Type B pancreatic cell (in vitro differentiated cells): ENCODE measurements around the gene EFCAB6. TPM values are rescaled to one million over a fixed set of nuclear protein-coding genes. Genes with fewer than 3 reads are reported as not detected.
A peak's percentile ranks its signal among the peaks of the same experiment; 100 is the strongest.

Experiments used
- DNase-seq: peaks from one replicate; pipeline ENCODE4 v3.0.0; 2021; ENCODE audit warnings: mixed read lengths; ENCODE audit not compliant: unreplicated experiment; ENCODE audit errors: extremely low spot score
- H3K27ac Mint-ChIP-seq: 2 replicates; pipeline ENCODE4 v1.8.0; 2021; ENCODE audit warnings: mild to moderate bottlenecking, mixed read lengths
- H3K27me3 Mint-ChIP-seq: 2 replicates; pipeline ENCODE4 v1.8.0; 2021; ENCODE audit warnings: mixed read lengths
- H3K36me3 Mint-ChIP-seq: 2 replicates; pipeline ENCODE4 v1.8.0; 2021; ENCODE audit warnings: mixed read lengths
- H3K4me1 Mint-ChIP-seq: one replicate; pipeline ENCODE4 v1.8.0; 2021; ENCODE audit warnings: mixed read lengths; ENCODE audit not compliant: unreplicated experiment
- H3K4me3 Mint-ChIP-seq: 2 replicates; pipeline ENCODE4 v1.8.0; 2021; ENCODE audit warnings: mild to moderate bottlenecking, mixed read lengths
- H3K9me3 Mint-ChIP-seq: 2 replicates; pipeline ENCODE4 v1.8.0; 2021; ENCODE audit warnings: mixed read lengths
- total RNA-seq: library from RNA; stranded (reverse); gene quantifications from 2 replicates; pipeline ENCODE4 v1.2.1, GENCODE V29; 2021; ENCODE audit warnings: low replicate concordance
- TF ChIP-seq, protein P1 (sequence below): fragments of 200-600 bp; sonication (generic); conservative IDR thresholded peaks from 2 replicates; pipeline ENCODE4 v1.5.0; 2021; ENCODE audit warnings: antibody characterized with exemption, mild to moderate bottlenecking

The EFCAB6 gene
- total RNA-seq, 1 donor from 2014 or later: 5.3 TPM

DNA sequence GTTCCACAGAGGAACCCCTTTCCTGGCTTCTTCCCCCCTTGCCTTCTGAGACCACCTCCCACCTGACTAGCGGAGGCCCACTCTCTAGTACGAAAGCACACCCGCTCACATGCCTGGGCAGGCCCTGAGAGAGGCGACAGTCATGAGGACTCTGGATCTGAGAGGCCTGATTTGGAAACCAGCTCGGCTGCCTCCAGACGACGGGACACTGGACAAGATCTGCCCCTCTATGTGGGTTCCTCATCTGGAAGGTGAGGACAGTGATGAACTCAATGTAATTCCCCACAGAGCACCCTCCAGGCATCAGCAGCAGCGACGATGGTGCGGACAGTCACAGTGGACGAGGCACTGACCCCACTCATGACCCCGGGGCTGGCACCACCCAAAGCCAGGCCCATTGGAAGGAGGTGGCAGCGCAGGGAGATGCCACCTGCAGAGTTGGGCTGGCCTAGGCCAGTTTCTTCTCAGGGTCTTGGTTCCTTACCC lies 42.7 kb upstream of the EFCAB6 start:
- Mint-ChIP-seq H3K4me1 (peaks cover 3% of the 10 kb centered on the region), H3K36me3 (no peaks in the 10 kb centered on the region)
- TF ChIP-seq, protein P1, sequence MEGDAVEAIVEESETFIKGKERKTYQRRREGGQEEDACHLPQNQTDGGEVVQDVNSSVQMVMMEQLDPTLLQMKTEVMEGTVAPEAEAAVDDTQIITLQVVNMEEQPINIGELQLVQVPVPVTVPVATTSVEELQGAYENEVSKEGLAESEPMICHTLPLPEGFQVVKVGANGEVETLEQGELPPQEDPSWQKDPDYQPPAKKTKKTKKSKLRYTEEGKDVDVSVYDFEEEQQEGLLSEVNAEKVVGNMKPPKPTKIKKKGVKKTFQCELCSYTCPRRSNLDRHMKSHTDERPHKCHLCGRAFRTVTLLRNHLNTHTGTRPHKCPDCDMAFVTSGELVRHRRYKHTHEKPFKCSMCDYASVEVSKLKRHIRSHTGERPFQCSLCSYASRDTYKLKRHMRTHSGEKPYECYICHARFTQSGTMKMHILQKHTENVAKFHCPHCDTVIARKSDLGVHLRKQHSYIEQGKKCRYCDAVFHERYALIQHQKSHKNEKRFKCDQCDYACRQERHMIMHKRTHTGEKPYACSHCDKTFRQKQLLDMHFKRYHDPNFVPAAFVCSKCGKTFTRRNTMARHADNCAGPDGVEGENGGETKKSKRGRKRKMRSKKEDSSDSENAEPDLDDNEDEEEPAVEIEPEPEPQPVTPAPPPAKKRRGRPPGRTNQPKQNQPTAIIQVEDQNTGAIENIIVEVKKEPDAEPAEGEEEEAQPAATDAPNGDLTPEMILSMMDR: no peak

DNA sequence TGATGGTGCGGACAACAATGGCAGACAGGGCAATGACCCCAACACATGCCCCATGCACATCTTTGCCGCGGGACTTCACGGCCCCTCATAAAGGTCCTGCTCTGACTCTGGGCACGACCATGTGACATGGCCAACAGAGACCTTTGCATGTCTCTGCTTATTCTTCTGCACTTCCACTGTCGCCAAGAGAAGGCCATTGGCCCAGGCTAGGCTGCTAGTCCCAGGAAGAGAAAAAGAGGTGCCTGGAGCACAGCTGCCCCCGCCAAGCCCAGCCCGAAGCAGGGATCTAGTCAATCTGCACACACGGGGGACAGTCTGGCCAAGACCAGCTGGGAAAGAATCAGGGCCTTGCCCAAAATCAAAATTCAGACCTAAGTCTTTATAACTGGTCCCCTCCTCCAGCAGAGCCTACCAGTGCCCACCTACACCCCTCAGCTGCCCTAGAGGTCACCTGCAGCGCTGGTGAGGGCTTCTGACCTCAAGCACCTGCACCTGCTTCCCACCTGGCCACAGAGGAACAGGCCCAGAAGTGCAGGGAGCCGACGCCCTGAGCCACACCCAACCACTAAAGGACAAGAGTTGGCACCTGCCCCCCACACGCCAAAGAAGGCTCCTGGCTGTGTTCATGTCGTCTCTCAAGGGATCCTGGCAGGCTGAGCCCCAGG lies 42.1 kb upstream of the EFCAB6 start:
- peaks cover 17% of the 10 kb centered on the region for H3K27me3 Mint-ChIP-seq

More for the DNA sequence above, 42.7 kb upstream of the EFCAB6 start:
- H3K27ac Mint-ChIP-seq: no peak overlapping the region
- DNase-seq: no peak
- H3K27me3 Mint-ChIP-seq: peaks cover 17% of the 10 kb centered on the region
- peaks cover 5% of the 10 kb centered on the region for H3K9me3 Mint-ChIP-seq
- H3K4me3 Mint-ChIP-seq: no peak overlapping the region

GRCh38 chr22:43853328-43853931 lies 41.3 kb upstream of the EFCAB6 start:
- TF ChIP-seq, protein P1: no peak
- Mint-ChIP-seq H3K4me1 (peaks cover 3% of the 10 kb centered on the region), H3K36me3 (no peaks in the 10 kb centered on the region), H3K9me3 (peaks cover 5% of the 10 kb centered on the region), H3K27ac (peak overlapping the region; percentile 17), H3K27me3 (peaks cover 17% of the 10 kb centered on the region), H3K4me3 (no peak overlapping the region)
- DNase-seq: no peak

More for the DNA sequence above, 42.1 kb upstream of the EFCAB6 start:
- Mint-ChIP-seq H3K27ac (no peak overlapping the region), H3K4me3 (no peak overlapping the region), H3K36me3 (no peaks in the 10 kb centered on the region), H3K4me1 (peaks cover 3% of the 10 kb centered on the region), H3K9me3 (peaks cover 5% of the 10 kb centered on the region)
- TF ChIP-seq, protein P1: no peak
- DNase-seq: no peak

GRCh38 chr22:43852573-43853327 lies 40.6 kb upstream of the EFCAB6 start:
- Mint-ChIP-seq H3K36me3 (no peaks in the 10 kb centered on the region), H3K9me3 (peaks cover 5% of the 10 kb centered on the region), H3K4me3 (no peak overlapping the region), H3K27ac (peak overlapping the region; percentile 17), H3K27me3 (peaks cover 17% of the 10 kb centered on the region), H3K4me1 (peaks cover 3% of the 10 kb centered on the region)
- no peak for DNase-seq
- TF ChIP-seq, protein P1: no peak

- TF ChIP-seq, protein P1: no peak
- Mint-ChIP-seq H3K4me1 (peaks cover 4% of the 10 kb centered on the region), H3K9me3 (peaks cover 2% of the 10 kb centered on the region), H3K27me3 (peaks cover 17% of the 10 kb centered on the region), H3K27ac (no peak overlapping the region), H3K4me3 (no peak overlapping the region), H3K36me3 (no peaks in the 10 kb centered on the region)
- DNase-seq: no peak
Observed at GRCh38 chr22:43851979-43852307, 39.8 kb upstream of the EFCAB6 start.
